CD1c-positive myeloid dendritic cell (primary cell): Measurements from ENCODE around the gene SMURF1.
"Not testable (repeated sequence)": the region's sequence is repeated elsewhere in the genome, so short reads cannot be mapped to it uniquely, and the experiment has no call there.

Experiments used
- DNase-seq: peaks from one replicate; pipeline ENCODE4 v3.0.0-alpha.2; 2016; ENCODE audit errors: extremely low spot score

Gene SMURF1

DNA sequence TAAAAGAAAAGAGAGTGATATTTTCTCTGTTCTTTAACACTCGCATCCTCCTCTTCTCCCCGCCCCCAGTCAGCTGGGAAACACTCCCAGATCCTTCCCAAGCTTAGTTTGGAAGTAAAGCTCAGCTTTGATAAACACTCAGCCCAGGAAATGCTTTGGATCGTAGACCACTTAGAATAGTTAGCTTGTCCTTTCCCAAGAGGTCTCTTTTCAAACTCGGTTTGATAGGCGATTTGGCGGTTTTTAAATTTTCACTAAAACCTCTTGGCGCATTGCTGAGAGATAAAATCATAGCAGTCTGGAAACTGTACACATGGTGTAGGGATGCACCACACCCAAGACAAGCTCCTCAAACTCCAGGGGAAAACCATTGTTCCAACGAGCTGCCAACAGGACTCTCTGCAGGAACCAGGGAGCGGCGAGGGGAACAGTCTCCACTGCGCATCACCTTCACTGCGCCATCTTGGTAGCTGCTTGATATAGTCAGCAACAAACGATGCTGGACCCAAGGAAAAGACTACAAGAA, 22.3 kb downstream of the SMURF1 start:
- DNase-seq = no peak

DNA sequence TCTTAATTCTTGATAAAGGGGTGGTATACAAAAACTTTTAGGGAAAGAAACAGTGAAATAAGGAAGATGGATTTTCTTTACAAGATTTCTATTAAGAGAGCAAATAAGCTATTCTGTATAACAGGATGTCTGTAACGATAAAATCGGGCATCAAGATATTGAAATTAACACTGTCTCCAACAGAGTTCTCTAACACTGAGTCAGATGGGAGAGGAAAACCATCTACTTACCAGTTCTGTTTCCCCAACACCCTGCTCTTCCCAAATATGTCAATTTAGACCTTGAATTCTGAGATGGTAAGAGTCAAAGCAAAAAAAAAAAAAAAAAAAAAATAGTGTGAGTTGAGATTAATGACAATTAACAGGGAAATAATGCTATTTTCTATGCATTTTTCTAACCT, 23.0 kb downstream of the SMURF1 start:
- no peak for DNase-seq

DNA sequence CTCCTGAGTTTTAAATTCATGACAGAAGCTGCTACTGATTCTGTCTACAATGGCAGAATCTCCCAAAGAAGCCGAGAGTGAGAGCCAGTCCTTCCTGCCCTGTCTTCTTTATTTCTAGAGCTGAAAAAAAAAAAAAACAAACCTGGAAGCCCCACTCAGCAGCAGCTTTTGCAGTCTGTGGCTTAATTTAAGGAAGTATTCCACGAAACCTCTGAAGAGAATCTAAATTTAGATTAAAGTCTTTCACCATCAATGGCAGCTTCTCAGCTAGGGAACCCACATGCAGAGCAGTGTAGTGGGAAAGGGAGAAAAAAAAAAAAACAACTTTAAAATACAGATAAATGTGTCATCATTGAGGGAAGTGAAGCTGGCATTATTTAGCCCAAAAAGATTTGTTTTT, 23.4 kb downstream of the SMURF1 start:
- peak; percentile 80 for DNase-seq

DNA sequence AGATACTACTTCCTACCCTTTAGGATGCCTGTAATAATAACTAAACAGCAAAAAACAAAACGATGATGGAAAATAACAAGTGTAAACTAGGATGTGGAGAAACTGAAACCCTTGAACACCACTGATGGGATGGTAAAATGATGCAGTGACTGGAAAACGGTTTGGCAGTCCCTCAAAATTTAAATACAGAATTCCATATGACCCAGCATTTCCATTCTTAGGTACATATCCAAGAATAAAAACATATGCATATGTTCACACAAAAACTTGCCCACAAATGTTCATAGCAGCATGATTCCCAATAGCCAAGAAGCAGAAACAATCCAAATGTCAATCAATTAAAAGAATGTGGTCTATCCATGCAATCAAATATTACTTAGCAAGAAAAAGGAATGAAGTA, 25.8 kb downstream of the SMURF1 start:
- DNase-seq = no peak

- peak; percentile 38 for DNase-seq
Measured at GRCh38 chr7:99116144-99116543, 27.8 kb downstream of the SMURF1 start.

DNA sequence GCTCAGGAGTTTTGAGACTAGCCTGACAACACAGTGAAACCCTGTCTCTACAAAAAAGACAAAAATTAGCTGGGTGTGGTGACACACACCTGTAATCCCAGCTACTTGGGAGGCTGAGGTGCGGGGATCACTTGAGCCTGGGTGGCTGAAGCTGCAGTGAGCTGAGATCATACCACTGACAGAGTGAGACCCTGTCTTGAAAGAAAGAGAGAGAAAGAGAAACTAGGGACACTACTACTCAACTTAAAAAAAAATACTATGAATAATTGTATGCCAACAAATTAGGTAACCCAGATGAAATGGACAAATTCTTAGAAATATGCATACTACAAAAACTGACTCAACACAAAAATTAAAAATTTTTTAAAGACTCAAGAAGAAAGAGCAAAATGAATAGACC, 28.5 kb downstream of the SMURF1 start:
- DNase-seq = no peak

DNA sequence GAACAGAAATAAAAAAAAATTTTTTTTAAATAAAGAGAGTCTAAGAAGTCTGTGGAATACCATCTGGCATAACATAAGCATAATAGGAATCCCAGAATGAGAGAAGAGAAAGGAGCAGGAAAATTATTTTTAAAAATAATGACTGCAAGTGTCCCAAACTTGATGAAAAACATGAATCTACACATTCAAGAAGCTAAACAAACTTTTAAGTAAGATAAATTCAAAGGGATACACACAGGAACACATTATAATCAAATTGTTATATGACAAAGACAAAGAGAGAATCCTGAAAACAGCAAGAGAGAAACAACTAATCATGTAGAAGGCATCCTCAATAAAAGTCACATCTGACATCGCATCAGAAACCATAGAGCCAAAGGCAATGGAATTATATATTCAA, 30.9 kb downstream of the SMURF1 start:
- DNase-seq = no peak

- DNase-seq = no peak
Measured at GRCh38 chr7:99112097-99112496, 31.8 kb downstream of the SMURF1 start.

DNA sequence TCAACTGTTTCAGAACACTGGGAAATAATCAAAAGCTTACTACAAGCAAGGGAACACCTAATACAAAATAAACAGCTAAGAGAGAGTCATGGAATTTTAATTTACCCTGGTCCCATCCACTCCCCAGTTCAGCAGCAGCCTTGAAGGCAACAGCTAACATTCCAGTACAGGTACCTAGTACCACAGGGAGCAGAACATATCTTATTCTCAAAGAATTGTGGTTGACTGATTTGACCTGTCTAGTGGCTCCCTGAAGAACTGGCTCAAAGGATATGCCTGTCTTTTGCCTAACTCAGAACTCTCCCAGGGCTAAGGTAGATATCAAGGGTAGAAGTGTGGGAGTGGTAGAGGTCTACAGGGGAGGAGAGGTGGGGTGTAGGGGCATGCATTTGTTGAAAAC, 32.3 kb downstream of the SMURF1 start:
- DNase-seq = no peak

DNA sequence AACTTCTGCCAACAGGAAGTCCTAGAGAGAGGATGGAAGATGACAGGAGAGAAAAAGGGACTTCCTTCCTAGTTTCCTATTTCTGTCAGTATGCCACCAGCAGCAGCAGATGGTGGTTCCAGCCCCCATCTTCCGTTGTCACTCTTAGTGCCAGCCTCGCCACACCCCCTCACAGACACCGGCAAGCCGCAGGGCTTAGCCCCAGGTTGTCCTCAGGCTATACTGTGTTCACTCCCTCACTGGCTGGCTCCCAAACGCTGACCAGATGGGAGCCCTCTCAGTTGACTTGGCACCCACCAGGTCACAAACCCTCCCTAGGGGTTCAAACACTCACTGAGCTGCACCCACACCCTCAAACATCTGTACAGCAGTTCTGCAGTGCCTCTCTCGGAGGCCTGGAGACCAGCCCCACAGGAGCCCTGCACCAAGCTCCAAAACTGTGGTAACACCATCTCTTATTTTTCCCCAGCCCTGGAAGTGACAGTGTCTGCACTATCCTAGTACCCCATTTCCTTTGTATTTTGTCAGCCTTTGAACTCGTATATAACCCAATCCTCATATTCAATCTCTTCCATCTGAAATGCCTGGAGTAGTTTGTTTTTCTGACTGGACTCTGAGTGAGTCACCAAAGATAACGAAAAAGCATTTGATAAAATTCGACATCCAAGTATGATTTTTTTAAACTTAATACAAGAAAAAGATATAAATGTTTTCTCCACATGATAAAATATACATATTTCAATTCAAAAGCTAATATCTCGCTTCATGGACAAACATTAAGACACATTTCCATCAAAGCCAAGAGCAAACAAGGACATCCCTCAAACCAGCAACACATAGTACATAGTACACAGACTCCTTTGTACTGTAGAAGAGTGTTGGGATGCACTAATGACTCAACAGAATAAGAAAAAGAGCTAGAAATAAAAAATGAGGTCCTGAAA, 34.5 kb downstream of the SMURF1 start:
- no peak for DNase-seq

DNA sequence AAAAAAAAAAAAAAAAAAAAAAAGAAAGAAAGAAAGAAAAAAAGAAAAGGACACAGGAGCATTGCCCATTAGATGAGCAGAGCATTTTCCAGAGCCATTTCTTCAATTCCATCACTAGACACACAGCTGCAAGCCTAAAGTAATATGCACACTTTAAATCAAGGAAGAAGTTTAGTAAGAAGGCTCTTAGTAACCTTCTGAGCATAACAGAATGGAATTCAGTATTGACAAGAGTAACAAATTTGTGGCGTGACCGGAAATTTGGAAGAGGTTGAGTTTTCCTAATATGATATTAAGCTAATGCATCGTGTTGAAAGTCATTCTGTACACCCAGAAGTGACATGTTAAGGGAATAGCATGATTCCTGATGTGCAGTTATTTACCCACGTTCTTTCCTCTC, 35.3 kb downstream of the SMURF1 start:
- DNase-seq = no peak

GRCh38 chr7:99106821-99107241, 37.1 kb downstream of the SMURF1 start:
- no peak for DNase-seq

- DNase-seq = no peak
Measured at GRCh38 chr7:99106411-99106810, 37.5 kb downstream of the SMURF1 start.

DNA sequence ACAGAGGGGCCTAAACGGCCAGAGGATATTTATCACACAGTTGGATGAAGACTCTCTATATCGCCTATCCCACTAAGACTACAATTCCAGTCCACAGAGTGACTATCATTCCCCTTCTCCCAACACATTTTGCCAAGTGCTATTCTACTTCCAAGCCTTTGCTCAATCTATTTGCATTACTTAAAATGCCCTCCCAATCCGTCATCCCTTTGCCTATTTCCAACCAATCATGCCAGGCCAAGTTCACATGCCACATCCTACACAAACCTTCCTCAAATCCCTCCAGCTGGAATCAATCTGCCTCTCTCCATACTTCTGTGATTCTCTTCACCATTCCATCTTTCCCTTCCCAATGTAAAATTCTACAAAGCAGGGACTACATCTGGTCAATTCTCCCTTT, 38.2 kb downstream of the SMURF1 start:
- DNase-seq = no peak

- no peak for DNase-seq
Measured at GRCh38 chr7:99104631-99105030, 39.3 kb downstream of the SMURF1 start.

- not testable (repeated sequence) for DNase-seq
Measured at GRCh38 chr7:99103836-99104235, 40.1 kb downstream of the SMURF1 start.

- DNase-seq = no peak
Measured at GRCh38 chr7:99102809-99103690, 40.9 kb downstream of the SMURF1 start.

DNA sequence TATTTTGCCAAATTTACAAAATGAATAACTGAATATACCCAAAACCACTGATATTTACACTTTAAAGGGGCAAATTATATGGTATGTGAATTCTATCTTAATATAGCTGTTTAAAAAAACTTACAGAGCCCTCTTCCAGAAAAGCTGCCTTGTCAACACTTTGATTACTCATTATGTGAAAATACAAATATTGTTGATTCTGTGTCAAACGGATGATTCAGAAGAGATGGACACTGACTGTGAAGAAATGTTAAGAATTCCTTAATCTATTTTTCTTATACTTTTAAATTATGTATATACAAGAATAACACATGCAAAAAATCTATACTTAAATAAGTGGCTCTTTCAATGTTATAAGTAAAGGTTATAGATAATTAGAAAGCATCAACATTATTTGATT, 41.5 kb downstream of the SMURF1 start:
- DNase-seq = no peak

DNA sequence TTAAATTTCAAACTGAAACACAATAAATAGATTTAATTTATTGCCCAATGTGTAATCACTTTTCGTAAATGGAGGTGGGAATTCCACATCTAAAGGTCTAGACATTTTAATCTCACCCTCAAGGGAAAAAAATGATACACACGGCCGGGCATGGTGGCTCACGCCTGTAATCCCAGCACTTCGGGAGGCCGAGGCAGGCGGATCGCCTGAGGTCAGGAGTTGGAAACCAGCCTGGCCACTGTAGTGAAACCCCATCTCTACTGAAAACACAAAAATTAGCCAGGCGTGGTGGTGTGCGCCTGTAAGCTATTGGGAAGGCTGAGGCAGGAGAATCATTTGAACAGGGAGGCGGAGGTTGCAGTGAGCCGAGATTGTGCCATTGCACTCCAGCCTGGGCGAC, 42.4 kb downstream of the SMURF1 start:
- DNase-seq = not testable (repeated sequence)

- DNase-seq = no peak
Measured at GRCh38 chr7:99099499-99100077, 44.3 kb downstream of the SMURF1 start.

GRCh38 chr7:99098824-99099498, 44.9 kb downstream of the SMURF1 start:
- no peak for DNase-seq
